NCI-H2107 (cell line): ENCODE measurements around the gene RNF31.

Experiments used
- DNase-seq: peaks from one replicate; lab custom pipeline; 2025; lab: John Stamatoyannopoulos, UW

The RNF31 gene

DNA sequence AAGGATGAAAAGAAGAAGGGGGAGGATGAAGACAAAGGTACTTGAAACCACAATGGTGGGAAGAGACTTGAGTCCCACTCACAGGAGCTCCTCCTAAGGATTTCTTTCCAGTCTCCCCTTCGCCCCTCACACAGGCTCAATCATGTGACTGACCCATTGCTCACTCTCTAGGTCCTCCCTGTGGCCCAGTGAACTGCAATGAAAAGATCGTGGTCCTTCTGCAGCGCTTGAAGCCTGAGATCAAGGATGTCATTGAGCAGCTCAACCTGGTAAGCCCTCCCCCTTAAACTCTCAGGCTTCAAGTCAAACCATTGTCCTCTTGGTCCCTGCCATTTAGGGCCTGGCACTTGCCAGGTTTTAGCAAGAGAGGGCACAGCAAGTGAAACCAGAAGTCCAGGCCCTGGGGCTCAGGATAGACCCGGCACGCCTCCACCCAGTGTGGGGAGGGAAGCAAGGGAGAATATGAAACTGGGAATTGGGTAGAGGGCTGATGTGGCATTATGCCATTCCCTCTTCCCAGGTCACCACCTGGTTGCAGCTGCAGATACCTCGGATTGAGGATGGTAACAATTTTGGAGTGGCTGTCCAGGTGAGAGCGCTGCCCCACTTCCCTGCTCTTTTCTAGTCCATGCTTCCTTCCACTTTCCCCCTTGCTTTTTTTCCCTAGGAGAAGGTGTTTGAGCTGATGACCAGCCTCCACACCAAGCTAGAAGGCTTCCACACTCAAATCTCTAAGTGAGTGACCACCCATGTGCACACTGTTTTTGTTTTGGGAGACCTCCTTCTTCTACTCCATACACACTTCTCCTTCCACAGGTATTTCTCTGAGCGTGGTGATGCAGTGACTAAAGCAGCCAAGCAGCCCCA is 9.5 kb upstream of the RNF31 start:
- DNase-seq = no peak

DNA sequence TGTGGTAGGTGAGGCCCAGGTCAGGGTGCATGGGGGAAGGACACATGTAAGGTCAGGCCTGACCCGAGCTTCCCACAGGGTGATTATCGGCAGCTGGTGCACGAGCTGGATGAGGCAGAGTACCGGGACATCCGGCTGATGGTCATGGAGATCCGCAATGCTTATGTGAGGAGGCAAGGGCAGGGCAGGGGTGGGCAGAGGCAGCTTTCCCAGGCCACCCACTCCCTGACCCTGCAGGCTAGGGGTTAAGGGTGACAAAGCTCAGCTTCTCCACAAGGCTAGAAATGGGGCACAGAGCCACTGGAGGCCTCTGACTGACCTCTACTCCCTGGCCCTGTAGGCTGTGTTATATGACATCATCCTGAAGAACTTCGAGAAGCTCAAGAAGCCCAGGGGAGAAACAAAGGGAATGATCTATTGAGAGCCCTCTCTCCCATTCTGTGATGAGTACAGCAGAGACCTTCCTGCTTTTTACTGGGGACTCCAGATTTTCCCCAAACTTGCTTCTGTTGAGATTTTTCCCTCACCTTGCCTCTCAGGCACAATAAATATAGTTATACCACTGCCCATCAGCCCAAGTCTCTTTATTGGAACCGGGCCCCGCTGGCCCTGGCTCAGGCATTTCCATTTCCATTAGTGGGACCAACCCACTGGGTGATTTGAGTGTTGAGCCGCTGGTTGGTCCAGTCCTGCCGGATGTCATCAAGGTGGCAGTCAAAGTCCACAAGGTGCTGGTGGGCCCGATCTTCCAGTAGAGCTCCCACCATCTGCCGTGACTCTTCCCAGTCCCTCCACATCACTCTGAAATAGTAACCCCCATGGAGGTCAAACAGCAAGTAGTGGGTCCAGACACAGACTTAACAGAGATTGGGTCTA is 8.7 kb upstream of the RNF31 start:
- DNase-seq = no peak

DNA sequence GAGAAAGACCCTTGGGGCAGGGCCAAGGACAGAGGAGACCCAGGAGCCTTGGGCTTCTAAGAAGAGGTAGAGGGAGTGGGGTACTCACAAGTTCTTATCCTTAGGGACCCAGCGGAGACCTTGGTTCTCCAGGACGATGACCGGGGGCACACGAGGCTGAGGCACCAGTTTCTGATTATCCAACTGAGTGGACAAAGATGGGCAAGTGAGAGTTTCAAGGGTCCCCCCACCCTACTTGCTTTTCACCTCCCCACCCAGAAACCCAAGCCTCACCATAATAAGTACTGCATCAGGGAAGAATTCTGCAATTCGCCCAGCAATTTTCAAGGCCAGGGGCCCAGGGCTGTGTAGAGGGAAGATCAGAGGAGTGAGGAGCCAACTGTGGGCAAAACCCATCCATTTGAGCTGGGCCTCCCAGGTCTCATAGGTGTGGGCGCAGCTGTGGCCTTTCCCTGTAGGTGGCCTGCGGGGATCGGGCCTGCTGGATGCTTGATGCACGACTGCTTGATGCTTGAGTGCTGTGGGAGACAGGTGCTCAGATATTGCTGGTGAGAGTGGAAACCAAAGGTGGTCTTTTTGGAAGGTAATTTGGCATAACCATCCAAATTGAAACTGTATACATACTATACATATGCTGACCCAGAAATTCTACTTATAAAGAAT is 7.9 kb upstream of the RNF31 start:
- peak; percentile 16 for DNase-seq

DNA sequence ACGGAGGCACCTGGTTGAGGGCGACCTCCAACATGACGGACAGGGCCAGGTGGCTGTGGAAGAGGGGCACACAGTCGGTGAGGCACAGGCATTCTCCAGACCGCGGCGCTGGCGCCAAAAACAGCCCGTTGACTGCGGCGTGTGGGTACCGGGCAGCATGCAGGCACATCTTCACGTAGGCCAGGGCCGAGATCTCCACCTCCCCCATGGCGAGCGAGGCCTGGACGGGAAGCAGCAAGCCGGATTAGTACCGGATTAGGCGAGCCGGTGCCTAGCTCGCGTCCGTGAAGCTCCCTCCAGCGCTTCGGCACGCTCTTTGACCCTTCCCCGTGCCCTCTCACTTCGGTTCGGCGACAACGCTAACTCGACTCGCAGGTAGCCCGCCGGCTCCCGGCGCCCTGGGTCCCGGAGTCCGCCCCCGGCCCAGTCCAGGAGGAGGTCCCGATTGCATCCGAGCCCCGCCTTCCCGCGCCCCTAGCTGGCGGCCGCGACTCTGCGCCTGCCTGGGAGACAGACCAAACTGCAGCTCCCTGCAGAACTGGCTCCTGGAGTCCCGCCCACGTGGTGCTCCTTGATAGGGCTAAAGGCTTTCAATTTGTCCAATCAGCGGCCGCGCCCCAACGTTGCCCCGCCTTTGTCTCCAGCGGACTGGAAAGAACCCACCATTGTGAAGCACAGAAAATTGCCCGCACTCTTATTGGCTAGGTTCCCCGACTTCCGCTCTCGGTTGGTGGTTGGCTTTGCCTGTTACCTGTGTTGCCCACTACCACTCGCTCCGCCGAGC is 6.0 kb upstream of the RNF31 start, which contains the start of gene EMC9:
TSS of gene EMC9 (minus strand) at position 495 of the 784 bp plus-strand sequence. CDS start at position 208, 287 bp downstream.
- peak; percentile 100 for DNase-seq

DNA sequence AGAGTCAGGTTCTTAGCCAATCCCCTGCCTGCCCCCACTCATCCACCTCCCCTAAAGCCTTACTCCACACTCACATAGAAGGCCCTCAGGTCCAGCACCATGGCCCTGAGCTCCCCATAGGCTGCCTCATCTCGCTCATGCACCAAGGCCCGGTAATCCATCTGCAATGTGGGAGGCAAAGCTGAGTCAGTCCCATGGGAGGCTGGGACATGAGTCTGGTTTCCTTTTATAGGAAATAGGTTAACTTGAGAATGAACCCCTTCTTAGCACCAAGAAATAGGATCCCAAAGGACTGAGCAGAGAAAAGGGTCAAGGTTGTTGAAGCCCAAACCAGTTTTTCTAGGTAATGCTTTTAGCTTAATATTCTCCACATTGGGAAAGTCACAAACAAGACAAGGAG is 3.8 kb upstream of the RNF31 start:
- DNase-seq = no peak

DNA sequence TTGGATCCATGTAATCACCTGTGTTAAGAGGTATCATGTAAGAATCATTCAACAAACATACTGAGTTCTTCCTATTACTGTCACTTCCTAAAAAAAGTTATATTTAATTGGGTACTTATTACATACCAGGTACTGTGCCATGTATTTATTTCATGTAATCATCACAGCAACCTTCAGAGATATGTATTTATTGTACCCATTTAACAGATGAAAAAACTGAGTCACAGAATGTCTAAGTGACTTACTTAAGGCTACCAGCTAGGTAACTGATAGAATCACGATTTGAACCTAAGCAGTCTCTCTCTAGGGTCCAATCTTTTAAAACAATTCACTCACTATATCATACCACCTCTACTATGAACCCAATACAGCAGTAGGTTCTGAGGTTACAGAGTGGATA is 2.8 kb upstream of the RNF31 start:
- no peak for DNase-seq

DNA sequence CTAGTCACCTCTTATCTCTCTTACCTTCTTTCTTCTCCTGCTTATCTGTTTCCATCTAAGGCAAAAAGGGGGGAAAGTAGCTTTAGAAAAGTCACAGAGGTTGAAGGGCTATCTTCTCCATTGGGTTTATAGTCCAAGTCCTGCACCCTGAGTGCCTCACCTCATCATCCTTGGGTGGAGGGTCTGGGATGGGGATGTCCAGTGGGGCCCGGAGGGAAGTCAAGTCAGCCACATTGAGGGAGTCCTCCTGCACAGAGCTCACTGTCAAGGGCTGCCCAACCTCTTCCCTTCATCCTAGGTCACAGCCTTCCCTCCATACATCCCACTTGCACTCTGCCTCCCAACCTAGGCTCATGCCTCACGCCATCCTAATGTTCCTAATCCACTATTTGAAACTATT is 2.1 kb upstream of the RNF31 start:
- DNase-seq = no peak

DNA sequence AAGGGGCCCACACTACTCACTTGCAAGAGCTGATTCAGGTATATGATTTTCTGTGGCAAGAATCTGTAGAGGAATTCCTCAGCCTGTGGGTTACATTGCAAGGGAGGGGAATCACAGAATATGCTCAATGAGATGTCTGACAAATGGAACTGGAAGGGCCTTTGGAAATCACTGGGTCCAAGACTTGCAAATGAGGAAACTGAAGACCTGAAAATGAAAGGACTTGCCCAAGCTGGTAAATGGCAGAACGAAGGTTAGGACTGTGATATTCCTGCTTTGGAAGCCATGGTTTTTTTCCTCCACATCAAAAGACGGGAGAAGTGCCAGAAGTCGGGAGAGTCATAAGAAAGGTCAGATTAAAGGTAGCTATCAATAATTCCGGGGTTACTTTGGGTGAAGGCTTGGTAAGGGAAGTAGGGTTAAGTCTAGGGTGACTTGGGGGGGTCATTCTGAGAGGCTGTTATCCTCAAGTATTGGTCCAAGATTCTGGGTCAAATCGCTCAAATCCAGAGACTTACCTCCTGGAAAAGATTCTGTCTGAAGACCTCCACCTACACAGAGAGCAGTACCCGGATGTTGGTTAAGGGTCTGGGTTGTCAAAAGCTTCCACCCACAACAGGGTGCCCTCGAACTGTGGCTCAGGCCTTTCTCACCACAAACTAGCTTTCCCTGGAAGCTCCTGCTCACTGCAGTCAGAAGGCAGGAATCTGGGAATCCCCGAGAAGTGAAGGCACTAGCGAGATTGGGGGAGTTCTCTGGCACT is 1.4 kb upstream of the RNF31 start:
- no peak for DNase-seq

DNA sequence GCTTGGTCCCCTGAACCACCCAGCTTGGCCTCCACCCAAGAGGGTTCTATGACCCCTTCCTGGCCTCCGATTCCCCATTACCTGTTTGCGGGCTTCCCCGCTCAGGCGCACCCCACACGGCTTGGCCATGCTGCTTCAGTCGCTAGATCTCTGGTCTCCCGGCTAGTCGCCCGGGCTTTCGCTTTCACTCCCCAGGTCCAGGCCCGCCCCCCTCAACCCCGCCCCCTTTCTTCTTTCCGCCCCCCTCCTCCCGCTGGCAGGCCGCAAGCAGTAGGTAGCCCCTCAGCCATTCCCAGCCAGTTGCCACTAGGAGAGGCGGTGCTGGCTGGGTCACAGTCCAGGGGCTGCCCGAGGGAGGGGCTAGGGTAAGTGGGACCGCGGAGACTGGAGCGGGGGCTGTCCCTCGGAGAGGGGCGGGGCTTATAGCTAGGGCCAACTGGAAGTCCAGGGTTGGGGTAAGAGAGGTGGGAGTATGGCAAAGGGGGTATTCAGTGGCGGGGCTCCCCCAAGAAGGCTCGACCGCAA is 783 bp upstream of the RNF31 start, which contains the start of gene PSME2:
TSS of gene PSME2 (minus strand) at position 158 of the 525 bp plus-strand sequence. CDS start at position 129, 29 bp downstream.
- DNase-seq = peak; percentile 97

DNA sequence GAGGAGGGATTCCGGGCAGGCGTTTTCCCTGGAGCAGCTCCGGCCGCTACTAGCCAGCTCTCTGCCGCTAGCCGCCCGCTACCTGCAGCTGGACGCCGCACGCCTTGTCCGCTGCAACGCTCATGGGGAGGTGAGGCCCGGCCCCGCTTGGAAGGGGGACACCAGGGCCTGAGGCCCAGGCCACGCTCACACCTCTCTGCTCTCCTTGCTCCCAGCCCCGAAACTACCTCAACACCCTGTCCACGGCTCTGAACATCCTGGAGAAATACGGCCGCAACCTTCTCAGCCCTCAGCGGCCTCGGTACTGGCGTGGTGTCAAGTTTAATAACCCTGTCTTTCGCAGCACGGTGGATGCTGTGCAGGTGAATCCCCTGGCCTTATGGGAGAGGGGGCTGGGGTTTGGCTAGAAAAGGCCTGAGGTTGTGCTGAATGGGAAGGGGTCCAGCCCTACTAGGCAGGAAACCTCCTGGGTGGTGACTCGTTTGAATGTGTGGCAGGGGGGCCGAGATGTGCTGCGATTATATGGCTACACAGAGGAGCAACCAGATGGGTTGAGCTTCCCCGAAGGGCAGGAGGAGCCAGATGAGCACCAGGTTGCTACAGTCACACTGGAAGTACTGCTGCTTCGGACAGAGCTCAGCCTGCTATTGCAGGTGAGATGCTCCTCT is 597 bp downstream of the RNF31 start:
- no peak for DNase-seq

DNA sequence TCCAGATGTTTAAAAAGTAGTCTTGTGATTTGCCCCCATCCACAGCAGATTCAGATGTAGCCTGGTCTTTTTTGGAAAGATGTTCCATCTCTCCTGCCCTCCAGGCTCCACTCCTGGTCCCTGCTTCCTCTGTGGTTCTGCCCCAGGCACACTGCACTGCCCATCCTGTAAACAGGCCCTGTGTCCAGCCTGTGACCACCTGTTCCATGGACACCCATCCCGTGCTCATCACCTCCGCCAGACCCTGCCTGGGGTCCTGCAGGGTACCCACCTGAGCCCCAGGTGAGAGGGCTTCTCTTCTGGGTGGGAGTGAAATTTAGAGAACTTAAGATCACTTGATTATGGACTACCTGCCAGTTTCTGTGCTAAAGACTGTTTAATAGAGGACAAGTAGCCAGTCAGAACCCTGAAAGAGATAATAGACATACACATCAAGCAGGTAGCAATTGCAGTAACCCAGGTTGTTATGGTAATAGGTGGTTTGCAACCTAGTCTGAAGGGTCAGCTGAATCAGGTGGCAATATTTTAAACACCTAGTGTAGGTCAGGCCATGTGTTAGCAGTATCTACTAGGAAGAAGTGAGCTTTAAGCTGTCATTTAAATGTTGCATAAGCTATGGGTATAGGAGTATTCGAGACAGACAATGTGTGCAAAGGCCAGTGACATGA is 2.1 kb downstream of the RNF31 start:
- DNase-seq = no peak

DNA sequence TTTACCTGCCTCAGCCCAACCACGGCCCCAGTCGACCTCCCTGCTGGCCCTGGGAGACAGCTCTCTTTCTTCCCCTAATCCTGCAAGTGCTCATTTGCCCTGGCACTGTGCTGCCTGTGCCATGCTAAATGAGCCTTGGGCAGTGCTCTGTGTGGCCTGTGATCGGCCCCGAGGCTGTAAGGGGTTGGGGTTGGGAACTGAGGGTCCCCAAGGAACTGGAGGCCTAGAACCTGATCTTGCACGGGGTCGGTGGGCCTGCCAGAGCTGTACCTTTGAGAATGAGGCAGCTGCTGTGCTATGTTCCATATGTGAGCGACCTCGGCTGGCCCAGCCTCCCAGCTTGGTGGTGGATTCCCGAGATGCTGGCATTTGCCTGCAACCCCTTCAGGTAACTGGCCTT is 2.8 kb downstream of the RNF31 start:
- DNase-seq = no peak

DNA sequence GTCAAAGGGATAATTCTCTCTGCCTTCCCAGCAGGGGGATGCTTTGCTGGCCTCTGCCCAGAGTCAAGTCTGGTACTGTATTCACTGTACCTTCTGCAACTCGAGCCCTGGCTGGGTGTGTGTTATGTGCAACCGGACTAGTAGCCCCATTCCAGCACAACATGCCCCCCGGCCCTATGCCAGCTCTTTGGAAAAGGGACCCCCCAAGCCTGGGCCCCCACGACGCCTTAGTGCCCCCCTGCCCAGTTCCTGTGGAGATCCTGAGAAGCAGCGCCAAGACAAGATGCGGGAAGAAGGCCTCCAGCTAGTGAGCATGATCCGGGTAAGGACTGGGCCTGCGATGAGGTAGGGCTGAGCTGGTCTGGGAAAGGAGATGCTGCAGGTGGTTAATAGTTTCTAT is 3.3 kb downstream of the RNF31 start:
- no peak for DNase-seq

DNA sequence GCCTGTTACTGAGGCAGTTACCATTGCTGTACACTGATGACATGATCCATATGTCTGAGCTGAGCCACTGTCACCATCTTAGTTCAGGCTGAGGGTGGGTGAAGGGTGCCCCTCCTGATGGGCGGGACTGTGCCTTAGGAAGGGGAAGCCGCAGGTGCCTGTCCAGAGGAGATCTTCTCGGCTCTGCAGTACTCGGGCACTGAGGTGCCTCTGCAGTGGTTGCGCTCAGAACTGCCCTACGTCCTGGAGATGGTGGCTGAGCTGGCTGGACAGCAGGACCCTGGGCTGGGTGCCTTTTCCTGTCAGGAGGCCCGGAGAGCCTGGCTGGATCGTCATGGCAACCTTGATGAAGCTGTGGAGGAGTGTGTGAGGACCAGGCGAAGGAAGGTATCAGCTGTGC is 3.7 kb downstream of the RNF31 start:
- DNase-seq = no peak

DNA sequence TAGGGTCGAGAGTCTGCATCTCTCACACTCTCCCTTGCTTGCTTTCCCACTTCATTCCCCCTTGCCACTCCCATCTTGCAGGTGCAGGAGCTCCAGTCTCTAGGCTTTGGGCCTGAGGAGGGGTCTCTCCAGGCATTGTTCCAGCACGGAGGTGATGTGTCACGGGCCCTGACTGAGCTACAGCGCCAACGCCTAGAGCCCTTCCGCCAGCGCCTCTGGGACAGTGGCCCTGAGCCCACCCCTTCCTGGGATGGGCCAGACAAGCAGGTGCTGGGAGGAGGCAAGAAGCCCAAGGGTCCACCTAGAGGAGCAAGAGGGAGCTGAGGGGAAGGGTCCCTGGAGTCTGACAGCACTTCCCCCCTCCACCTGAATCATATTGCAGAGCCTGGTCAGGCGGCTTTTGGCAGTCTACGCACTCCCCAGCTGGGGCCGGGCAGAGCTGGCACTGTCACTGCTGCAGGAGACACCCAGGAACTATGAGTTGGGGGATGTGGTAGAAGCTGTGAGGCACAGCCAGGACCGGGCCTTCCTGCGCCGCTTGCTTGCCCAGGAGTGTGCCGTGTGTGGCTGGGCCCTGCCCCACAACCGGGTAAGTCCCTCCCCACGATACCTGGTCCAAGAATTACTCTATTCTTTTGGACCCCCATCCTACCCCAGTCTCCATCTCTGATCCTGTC is 4.2 kb downstream of the RNF31 start:
- DNase-seq = no peak

DNA sequence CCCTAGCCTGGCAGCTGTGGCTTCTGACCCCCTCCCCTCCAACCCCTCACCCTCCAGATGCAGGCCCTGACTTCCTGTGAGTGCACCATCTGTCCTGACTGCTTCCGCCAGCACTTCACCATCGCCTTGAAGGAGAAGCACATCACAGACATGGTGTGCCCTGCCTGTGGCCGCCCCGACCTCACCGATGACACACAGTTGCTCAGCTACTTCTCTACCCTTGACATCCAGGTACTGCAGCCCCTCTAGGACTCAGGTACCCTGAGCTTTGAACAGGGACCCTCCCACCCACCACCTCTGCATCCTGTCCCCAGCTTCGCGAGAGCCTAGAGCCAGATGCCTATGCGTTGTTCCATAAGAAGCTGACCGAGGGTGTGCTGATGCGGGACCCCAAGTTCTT is 7.8 kb downstream of the RNF31 start:
- no peak for DNase-seq

DNA sequence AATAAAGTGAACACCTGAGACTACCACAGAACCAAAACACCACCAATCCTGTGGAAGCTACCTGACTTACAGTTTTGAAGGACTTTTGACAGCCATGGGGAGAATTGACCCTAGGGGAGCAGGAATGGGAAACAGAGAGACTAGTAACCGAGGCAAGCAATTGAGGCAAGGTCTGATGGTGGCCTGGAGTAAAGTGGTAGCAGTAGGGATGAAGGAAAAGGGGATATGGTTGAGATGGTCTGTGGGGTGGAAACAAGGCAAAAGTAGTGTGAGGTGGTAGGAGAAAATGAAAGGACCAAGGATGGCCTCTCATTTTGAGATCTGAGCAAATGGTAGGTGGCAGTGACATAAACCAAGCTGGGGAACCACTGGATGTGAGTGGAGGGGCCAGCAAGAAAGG is 9.5 kb downstream of the RNF31 start:
- DNase-seq = no peak

DNA sequence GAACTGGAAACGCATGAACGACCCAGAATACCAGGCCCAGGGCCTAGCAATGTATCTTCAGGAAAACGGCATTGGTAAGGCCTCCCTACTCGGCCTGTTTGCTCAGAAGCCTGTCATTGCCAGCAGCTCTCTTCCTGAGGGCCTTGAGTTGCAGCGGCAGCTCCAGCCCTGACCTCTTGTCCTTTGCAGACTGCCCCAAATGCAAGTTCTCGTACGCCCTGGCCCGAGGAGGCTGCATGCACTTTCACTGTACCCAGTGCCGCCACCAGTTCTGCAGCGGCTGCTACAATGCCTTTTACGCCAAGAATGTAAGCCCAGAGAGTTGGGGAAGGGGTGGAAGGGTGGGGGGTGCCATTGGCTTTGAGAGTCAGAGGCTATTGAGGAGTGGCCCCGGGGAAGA is 10.0 kb downstream of the RNF31 start:
- DNase-seq = no peak
